Dedifferentiated amniotic fluid mesenchymal stem cell (primary cell): Measurements from ENCODE around the gene SARNP.
"Not testable (repeated sequence)": the region's sequence is repeated elsewhere in the genome, so short reads cannot be mapped to it uniquely, and the experiment has no call there.

Experiments used
- DNase-seq: peaks from one replicate; pipeline ENCODE4 v3.0.0-alpha.2; 2016; ENCODE audit errors: extremely low spot score

Gene SARNP

DNA sequence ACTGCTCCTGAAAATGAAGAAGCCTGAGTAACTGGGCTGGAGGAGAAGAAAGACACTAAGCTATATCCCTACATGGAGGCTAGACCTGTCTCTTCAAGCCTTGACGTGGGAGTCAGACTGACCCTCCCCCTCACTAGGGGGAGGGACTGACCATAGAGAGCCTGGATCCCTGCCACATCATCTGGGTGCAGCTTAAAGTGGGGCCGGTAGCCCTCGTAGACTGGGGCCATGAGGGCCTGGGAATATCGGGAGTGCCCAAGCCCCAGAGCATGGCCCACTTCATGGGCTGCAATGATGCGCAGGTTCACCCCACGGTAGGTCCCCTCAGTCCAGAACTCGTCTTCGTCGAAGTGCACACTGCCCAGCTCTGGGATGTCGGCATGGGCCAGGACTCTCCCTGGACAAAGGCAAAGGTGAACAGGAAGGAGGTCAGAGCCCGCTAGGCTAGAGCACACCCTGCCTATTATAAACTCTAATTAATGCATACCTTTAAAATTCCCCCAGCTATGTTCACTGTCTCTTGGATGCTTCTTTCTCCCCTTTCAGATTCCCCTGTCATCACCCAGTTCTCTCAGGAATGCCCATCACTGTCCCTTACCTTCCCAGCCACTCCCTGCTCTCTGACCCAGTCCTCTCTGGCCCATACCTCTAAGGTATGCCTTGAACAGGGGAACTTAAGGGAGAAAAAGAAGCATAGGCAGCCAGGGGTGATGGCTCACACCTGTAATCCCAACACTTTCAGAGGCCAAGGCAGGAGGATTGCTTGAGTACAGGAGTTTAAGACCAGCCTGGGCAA lies 22.0 kb upstream of the SARNP start:
- DNase-seq: no peak

DNA sequence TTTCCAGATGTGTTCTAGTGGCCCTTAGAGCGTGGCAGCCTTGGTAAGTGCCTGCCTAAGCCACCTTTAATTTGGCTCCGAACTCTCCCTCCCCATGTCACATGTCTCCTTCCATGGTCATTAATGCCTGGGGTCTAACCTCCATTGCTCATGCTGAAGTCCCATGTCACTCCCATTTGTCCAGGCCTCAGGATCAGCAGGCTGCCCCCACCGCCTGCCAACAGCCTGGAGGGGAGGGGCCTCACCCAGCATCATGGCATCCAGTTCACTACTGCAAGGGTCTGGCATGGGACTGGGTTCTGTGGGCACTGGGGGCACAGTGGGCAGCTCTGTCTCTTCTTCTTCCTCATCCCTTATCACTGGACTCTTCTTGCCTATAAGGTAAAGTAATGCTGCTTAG lies 20.8 kb upstream of the SARNP start:
- no peak for DNase-seq

DNA sequence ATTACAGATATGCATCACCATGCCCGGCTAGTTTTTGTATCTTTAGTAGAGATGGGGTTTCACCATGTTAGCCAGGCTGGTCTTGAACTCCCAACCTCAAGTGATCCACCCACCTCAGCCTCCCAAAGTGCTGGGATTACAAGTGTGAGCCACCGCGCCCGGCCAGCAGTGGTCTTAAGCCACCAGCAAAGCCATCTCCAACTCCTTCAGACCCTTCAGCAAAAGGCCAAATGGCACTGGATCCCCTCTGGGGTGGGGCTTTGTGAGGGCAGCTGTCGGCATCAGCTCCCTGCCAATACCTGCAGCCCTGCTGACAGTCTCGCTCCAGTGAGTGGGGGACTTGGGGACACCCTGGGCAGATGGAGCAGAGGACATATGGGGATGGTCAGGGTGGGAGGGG lies 16.9 kb upstream of the SARNP start:
- DNase-seq: not testable (repeated sequence)

GRCh38 chr12:55833056-55833455 lies 15.5 kb upstream of the SARNP start:
- DNase-seq: no peak

GRCh38 chr12:55831447-55831815 lies 13.9 kb upstream of the SARNP start:
- no peak for DNase-seq

GRCh38 chr12:55830601-55831446 lies 13.3 kb upstream of the SARNP start:
- no peak for DNase-seq

DNA sequence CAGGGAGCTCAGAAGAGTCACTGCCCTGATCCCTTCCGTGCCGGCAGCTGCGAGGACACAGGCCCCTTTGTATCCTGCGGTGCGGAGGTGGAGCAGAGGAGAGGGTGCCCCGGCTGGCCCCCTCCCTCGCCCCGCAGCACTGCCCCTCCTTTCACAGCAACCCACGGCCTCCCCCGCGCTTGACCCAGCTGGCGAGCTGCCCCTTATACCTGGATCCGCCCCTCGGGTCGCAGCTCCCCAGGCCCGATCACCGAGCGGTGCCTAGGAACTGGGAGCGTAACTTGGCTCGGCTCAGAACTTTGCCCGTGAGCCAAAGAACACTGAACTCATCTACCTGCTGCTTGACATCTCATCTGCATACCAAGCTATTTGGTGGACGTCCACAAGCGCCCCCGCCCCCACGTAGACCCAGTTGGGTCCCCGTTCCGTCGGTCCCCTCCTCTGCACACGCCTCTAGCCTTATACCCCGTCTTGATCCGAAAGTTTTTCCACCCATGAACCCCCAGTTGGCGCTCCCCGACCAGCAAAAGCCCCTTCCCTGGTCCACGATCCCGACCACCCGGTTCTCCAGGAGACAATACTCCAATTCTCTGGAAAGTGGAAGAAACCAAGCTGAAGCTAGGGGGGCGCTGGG lies 12.6 kb upstream of the SARNP start:
- DNase-seq: no peak

DNA sequence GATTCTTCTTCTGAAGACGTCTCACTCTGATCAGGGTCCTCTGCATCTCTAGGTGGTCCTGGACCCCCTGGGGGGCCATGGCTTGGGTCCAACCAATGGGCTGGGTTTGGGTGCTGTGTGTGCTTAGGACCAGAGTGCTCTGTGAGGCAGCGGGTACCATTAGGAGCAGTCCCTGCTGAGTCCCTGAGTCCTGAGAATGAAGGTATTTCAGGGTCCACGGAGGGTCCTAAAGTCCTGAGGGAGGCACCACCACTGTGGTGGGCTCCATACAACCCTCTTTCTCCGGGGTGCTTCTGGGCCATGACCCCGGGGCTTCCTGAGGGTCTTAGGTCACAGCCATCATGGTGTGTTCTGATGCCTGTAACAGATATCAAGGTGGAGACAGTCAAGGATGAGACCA lies 10.8 kb upstream of the SARNP start:
- no peak for DNase-seq

DNA sequence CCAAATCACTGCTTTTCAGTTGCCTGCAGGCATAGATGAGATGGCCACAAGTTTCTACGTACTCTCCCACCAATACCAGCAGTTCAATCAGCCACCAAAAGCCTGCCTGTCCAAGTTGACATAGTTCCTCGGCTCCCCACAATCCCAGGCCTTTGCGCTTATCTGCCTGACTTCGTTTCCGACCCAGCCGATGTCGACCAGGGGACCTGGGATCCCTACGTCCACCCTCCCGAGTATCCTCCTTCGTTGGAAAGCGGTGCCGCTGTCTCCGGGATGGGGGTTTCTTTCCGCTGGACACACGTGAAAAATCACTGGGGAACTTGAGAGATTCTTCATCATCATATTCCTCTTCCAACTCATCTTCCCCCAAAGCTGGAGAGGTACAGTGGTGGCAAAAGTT lies 10.3 kb upstream of the SARNP start:
- no peak for DNase-seq

- no peak for DNase-seq
These were observed 7.2 kb upstream of the SARNP start for GRCh38 chr12:55824726-55825125.

GRCh38 chr12:55823419-55823818 lies 5.9 kb upstream of the SARNP start:
- DNase-seq: no peak

DNA sequence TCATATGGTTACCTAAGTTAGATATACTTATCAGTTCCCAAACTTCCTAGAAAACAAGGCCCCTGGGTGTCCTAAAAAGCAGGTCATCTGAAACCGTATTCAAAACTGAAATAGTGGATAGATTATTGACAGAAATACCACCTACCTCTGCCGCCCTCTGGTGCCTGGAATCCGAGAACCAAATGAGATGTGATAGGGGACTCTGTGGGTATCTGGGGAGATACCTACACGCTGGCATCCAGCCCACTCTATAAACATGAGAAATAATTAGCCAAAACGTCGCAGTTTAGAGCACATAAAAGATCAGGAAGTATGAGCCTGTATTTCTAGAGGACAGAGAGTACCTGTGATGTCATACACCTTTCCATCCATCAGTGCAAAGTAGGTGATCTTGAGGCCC lies 4.7 kb upstream of the SARNP start:
- DNase-seq: no peak

GRCh38 chr12:55820679-55821078 lies 3.2 kb upstream of the SARNP start:
- DNase-seq: no peak

DNA sequence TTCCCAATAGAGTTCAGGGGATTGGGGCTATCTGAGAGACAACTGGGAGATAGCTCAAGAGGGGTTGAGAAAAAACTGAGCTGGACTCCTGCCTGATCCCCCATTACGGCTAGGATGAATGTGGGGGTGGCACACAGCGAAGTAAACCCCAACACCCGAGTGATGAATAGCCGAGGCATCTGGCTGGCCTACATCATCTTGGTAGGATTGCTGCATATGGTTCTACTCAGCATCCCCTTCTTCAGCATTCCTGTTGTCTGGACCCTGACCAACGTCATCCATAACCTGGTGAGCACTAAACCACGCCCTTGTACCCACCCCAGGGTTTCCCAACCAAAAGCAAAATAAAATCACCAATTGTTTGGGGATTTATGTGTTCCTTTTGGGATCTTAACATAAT lies 1.4 kb upstream of the SARNP start:
- DNase-seq: no peak

DNA sequence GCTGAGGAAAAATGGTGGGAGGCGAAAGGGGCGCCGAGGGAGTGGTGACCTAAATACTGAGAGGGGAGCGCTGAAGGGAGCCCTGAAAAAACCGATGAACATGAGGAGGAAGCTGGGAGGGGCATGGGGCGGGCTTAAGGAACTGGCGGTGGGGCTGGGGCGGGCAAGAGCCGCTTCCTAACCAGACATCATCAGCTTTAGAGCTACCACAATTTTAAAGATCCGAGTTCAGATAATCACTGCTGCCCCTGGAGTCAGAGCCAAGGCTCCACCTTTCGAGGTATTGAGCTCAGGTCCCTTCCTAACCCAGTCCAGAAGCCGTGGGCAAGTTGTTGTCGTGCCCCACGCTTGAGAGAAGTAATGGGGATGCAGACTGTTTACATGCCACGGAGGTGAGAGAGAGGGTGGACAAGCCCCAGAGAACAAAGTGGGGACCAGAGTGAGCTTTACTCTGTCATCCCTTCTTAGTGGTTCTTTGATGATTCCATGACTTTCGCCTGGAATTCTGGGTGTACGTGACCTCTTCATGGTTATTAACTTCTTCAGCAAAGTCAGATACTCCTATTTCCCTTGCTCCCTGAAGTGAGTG lies 710 bp upstream of the SARNP start:
- DNase-seq: no peak

- no peak for DNase-seq
These were observed 611 bp downstream of the SARNP start for GRCh38 chr12:55816881-55817344.

DNA sequence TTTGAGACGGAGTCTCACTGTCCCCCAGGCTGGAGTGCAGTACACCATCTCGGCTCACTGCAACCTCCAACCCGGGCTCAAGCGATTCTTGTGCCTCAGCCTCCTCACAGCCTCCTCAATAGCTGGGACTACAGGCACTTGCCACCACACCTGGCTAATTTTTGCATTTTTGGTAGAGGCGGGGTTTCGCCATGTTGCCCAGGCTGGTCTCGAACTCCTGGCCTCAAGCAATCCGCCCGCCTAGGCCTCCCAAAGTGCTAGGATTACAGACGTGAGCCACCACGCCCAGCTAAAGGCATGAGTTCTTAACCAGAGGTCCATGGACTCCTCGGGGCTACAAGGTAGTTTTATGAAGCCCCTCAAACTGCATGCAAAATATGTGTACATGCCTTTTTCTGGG lies 2.1 kb downstream of the SARNP start:
- DNase-seq: no peak

GRCh38 chr12:55814257-55814656 lies 3.3 kb downstream of the SARNP start:
- DNase-seq: no peak

DNA sequence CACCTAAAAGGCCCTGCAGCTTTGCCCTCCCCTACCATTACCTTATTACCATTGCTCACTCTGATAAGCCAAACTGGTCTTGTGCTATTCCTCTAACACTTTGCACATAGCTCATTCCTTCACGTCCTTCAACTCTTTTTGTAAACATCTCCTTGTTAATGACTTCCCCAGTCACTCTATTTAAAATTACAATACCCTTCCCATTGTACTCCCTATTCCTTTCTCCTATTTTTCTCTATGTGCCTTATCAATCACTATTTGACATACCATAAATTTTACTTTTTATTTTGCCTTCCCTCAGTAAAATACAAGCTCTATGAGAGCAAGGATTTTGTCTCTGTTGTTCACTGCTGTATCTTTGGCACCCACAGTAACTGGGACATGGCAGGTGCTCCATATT lies 5.4 kb downstream of the SARNP start:
- no peak for DNase-seq

DNA sequence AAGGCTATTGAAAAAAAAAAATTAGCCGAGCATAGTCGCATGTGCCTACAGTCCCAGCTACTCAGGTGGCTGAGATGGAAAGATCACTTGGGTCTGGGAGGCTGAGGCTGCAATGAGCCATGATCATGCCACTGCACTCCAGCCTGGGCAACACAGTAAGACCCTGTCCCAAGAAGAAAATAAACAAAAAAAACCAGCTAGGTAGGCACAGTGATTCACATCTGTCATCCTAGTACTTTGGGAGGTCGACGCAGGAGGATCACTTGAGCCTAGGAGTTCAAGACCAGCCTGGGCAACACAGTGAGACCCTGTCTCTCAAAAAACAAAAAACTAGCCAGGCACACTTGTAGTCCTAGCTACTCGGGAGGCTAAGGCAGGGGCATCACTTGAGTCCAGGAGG lies 8.2 kb downstream of the SARNP start:
- no peak for DNase-seq

- no peak for DNase-seq
These were observed 10.5 kb downstream of the SARNP start for GRCh38 chr12:55806982-55807381.

DNA sequence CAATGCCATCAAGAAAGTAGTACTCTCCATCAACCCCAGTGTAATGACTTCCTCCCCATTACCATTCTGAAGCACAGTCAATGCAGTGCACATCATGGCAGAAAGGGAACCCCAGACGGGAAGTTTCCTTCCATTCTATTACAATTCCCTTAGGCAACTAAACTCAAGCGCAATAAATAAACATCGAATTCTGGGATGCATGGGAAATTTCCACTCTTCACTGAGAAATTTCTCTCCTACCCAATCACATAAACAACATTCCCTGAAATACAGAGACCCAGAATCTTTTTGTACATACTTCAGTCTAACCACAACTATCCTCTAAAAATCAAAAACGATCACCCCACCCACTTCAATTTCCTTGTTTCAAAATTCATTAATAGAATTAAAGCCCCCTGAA lies 20.0 kb downstream of the SARNP start:
- DNase-seq: no peak
